Subcutaneous adipose tissue (tissue), 4 donors: ENCODE measurements around the gene KIF4A. TPM values are rescaled to one million over a fixed set of nuclear protein-coding genes. Genes with fewer than 3 reads are reported as not detected.

Source experiments
- total RNA-seq, 4 donors: library from RNA; depleted of rRNA; stranded (reverse); fragments of >200 nt; gene quantifications; one replicate each; pipeline ENCODE4 v1.1.0, GENCODE V29; 2016
- TF ChIP-seq, protein P1 (sequence below): fragments of 450-650 bp; IDR thresholded peaks from one replicate; pipeline ENCODE4 v1.5.1; 2016; ENCODE audit warnings: low read depth, mild to moderate bottlenecking, control low read depth, antibody characterized with exemption, moderate library complexity

The KIF4A gene
- total RNA-seq, 4 donors from 2014 or later, result 0.16 to 1.9 (median 0.88) TPM; not detected in 1

- TF ChIP-seq, protein P1, sequence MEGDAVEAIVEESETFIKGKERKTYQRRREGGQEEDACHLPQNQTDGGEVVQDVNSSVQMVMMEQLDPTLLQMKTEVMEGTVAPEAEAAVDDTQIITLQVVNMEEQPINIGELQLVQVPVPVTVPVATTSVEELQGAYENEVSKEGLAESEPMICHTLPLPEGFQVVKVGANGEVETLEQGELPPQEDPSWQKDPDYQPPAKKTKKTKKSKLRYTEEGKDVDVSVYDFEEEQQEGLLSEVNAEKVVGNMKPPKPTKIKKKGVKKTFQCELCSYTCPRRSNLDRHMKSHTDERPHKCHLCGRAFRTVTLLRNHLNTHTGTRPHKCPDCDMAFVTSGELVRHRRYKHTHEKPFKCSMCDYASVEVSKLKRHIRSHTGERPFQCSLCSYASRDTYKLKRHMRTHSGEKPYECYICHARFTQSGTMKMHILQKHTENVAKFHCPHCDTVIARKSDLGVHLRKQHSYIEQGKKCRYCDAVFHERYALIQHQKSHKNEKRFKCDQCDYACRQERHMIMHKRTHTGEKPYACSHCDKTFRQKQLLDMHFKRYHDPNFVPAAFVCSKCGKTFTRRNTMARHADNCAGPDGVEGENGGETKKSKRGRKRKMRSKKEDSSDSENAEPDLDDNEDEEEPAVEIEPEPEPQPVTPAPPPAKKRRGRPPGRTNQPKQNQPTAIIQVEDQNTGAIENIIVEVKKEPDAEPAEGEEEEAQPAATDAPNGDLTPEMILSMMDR, result no peak
Measured at GRCh38 chrX:70386235-70386634, 96.3 kb downstream of the KIF4A start.

- TF ChIP-seq, protein P1, result no peak
Measured at GRCh38 chrX:70398899-70399298, 109.0 kb downstream of the KIF4A start.

- TF ChIP-seq, protein P1, result no peak
Measured at GRCh38 chrX:70402721-70403120, 112.8 kb downstream of the KIF4A start.

DNA sequence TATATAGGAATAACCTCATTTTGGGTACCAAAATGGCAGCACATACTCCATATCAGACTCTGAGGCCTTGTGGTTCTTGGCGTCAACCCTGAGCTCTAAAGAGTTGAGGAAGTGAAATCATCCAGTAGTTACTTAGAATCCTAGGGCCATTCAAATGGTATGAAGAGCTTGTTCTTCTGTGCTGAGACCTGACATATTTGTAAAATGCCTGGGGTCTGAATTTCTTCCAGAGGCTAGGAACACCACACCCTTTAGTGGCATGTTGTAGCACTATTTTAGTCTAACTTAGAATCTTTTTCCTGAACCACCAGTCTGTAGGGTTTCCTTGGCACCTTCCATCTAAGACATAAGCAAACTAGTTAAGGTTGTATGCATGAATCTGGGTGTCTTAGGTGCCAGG, 115.1 kb downstream of the KIF4A start:
- TF ChIP-seq, protein P1, result no peak

- TF ChIP-seq, protein P1, result no peak
Measured at GRCh38 chrX:70410921-70411320, 121.0 kb downstream of the KIF4A start.

GRCh38 chrX:70411475-70411874, 121.6 kb downstream of the KIF4A start:
- TF ChIP-seq, protein P1, result no peak

DNA sequence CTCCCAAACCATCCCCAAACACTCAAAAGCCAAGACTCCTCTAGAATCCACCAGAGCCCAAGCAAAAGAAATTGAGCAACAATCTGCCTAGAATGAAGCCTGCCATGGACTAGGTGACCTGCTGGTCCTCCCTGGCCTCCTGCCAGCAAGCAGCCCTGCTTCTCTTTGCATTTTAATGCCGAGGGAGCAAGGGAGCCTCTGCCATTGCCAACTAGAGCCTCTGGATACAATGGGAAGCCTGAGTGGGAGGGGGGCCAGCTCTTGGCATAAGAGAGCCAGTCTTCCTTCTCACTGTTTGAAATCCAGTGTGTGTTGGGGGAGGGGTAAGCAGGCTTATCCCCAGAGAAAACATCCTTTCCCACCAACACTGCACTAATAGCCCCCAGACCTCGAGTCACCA, 131.7 kb downstream of the KIF4A start:
- TF ChIP-seq, protein P1, result no peak
